H54 (cell line): ENCODE data around the gene BTNL3.
"Not testable (repeated sequence)": the region's sequence is repeated elsewhere in the genome, so short reads cannot be mapped to it uniquely, and the experiment has no call there.

Experiments used
- DNase-seq: peaks from one replicate; pipeline ENCODE4 v3.0.0; 2011; ENCODE audit warnings: low spot score, mixed read lengths; ENCODE audit not compliant: insufficient read length
- FAIRE-seq: peaks from 3 replicates; lab custom pipeline; 2011; peaks lifted over from hg19 to GRCh38; lab: Jason Lieb, UNC
- POLR2A ChIP-seq: IDR thresholded peaks from 2 replicates; pipeline ENCODE4 v1.6.1; 2011; ENCODE audit warnings: low read depth, mild to moderate bottlenecking, low read length

Gene BTNL3

GRCh38 chr5:180990086-180990881 is 1.6 kb downstream of the BTNL3 start:
- DNase-seq (no peak), FAIRE-seq (no peak)
- TF ChIP-seq POLR2A, result no peak

- DNase-seq (no peak), FAIRE-seq (no peak)
- no peak for TF ChIP-seq POLR2A
Observed at GRCh38 chr5:180990882-180991242, 2.2 kb downstream of the BTNL3 start.

- TF ChIP-seq POLR2A, result no peak
- no peak for FAIRE-seq
- no peak for DNase-seq
Observed at GRCh38 chr5:181001947-181002346, 13.3 kb downstream of the BTNL3 start.

- TF ChIP-seq POLR2A, result no peak
- FAIRE-seq, result no peak
- no peak for DNase-seq
Observed at GRCh38 chr5:181005791-181006190, 17.1 kb downstream of the BTNL3 start.

- DNase-seq, result no peak
- FAIRE-seq, result no peak
- no peak for TF ChIP-seq POLR2A
Observed at GRCh38 chr5:181008136-181008535, 19.5 kb downstream of the BTNL3 start.

- not testable (repeated sequence) for DNase-seq, FAIRE-seq
Observed at GRCh38 chr5:181010018-181010417, 21.4 kb downstream of the BTNL3 start.

- FAIRE-seq, DNase-seq: not testable (repeated sequence)
Observed at GRCh38 chr5:181014654-181015053, 26.0 kb downstream of the BTNL3 start.

GRCh38 chr5:181017448-181017847 is 28.8 kb downstream of the BTNL3 start:
- not testable (repeated sequence) for FAIRE-seq, DNase-seq

GRCh38 chr5:181020688-181021087 is 32.0 kb downstream of the BTNL3 start:
- FAIRE-seq, result no peak
- DNase-seq, result no peak
- no peak for TF ChIP-seq POLR2A

GRCh38 chr5:181024245-181025064 is 35.8 kb downstream of the BTNL3 start:
- DNase-seq (no peak), FAIRE-seq (no peak)
- no peak for TF ChIP-seq POLR2A

- DNase-seq, result no peak
- FAIRE-seq, result no peak
- no peak for TF ChIP-seq POLR2A
Observed at GRCh38 chr5:181027452-181028031, 38.9 kb downstream of the BTNL3 start.

GRCh38 chr5:181028032-181028819 is 39.6 kb downstream of the BTNL3 start:
- no peak for TF ChIP-seq POLR2A
- DNase-seq, result peak; percentile 27
- no peak for FAIRE-seq

GRCh38 chr5:181031716-181032115 is 43.1 kb downstream of the BTNL3 start:
- TF ChIP-seq POLR2A, result no peak
- FAIRE-seq, result no peak
- DNase-seq, result no peak
